ENCODE data around the gene HBE1. TPM values are rescaled to one million over a fixed set of nuclear protein-coding genes. Genes with fewer than 3 reads are reported as not detected.
"Not testable (repeated sequence)": the region's sequence is repeated elsewhere in the genome, so short reads cannot be mapped to it uniquely, and the experiment has no call there.

The HBE1 gene
- total RNA-seq, 1 donor from 2014 or later: not detected

GRCh38 chr11:5297721-5298323, 28.1 kb upstream of the HBE1 start:
- Mint-ChIP-seq H3K36me3 (ENCODE audit: unreplicated experiment) (no peaks in the 10 kb centered on the region), H3K4me3 (ENCODE audit: unreplicated experiment) (no peak overlapping the region), H3K4me1 (ENCODE audit: low read depth, unreplicated experiment) (no peaks in the 10 kb centered on the region), H3K9me3 (ENCODE audit: unreplicated experiment) (peaks cover 1% of the 10 kb centered on the region), H3K27ac (ENCODE audit: unreplicated experiment) (no peak overlapping the region), H3K27me3 (ENCODE audit: unreplicated experiment) (peaks cover 2% of the 10 kb centered on the region)
- no peak for DNase-seq
- TF ChIP-seq, protein P1, sequence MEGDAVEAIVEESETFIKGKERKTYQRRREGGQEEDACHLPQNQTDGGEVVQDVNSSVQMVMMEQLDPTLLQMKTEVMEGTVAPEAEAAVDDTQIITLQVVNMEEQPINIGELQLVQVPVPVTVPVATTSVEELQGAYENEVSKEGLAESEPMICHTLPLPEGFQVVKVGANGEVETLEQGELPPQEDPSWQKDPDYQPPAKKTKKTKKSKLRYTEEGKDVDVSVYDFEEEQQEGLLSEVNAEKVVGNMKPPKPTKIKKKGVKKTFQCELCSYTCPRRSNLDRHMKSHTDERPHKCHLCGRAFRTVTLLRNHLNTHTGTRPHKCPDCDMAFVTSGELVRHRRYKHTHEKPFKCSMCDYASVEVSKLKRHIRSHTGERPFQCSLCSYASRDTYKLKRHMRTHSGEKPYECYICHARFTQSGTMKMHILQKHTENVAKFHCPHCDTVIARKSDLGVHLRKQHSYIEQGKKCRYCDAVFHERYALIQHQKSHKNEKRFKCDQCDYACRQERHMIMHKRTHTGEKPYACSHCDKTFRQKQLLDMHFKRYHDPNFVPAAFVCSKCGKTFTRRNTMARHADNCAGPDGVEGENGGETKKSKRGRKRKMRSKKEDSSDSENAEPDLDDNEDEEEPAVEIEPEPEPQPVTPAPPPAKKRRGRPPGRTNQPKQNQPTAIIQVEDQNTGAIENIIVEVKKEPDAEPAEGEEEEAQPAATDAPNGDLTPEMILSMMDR (IDR thresholded peaks at IDR 0.05; ENCODE audit: partially characterized antibody, unreplicated experiment): no peak

GRCh38 chr11:5294342-5294995, 24.7 kb upstream of the HBE1 start:
- H3K27me3 Mint-ChIP-seq (ENCODE audit: unreplicated experiment); H3K36me3 Mint-ChIP-seq (ENCODE audit: unreplicated experiment); H3K4me1 Mint-ChIP-seq (ENCODE audit: low read depth, unreplicated experiment); H3K9me3 Mint-ChIP-seq (ENCODE audit: unreplicated experiment); DNase-seq; H3K4me3 Mint-ChIP-seq (ENCODE audit: unreplicated experiment); H3K27ac Mint-ChIP-seq (ENCODE audit: unreplicated experiment): not testable (repeated sequence)

GRCh38 chr11:5293028-5293427, 23.3 kb upstream of the HBE1 start:
- no peaks in the 10 kb centered on the region for H3K36me3 Mint-ChIP-seq (ENCODE audit: unreplicated experiment)
- H3K9me3 Mint-ChIP-seq (ENCODE audit: unreplicated experiment): peaks cover 1% of the 10 kb centered on the region
- no peak for DNase-seq
- no peak overlapping the region for H3K27ac Mint-ChIP-seq (ENCODE audit: unreplicated experiment)
- TF ChIP-seq, protein P1 (IDR thresholded peaks at IDR 0.05; ENCODE audit: partially characterized antibody, unreplicated experiment): no peak
- no peaks in the 10 kb centered on the region for H3K4me1 Mint-ChIP-seq (ENCODE audit: low read depth, unreplicated experiment)
- H3K4me3 Mint-ChIP-seq (ENCODE audit: unreplicated experiment): no peak overlapping the region
- peaks cover 2% of the 10 kb centered on the region for H3K27me3 Mint-ChIP-seq (ENCODE audit: unreplicated experiment)

GRCh38 chr11:5291207-5291838, 21.6 kb upstream of the HBE1 start:
- Mint-ChIP-seq H3K36me3 (ENCODE audit: unreplicated experiment) (no peaks in the 10 kb centered on the region), H3K9me3 (ENCODE audit: unreplicated experiment) (peaks cover 1% of the 10 kb centered on the region), H3K27ac (ENCODE audit: unreplicated experiment) (no peak overlapping the region), H3K27me3 (ENCODE audit: unreplicated experiment) (peaks cover 2% of the 10 kb centered on the region), H3K4me3 (ENCODE audit: unreplicated experiment) (no peak overlapping the region), H3K4me1 (ENCODE audit: low read depth, unreplicated experiment) (no peaks in the 10 kb centered on the region)
- no peak for DNase-seq
- TF ChIP-seq, protein P1 (IDR thresholded peaks at IDR 0.05; ENCODE audit: partially characterized antibody, unreplicated experiment): peak; percentile 53

- no peak for DNase-seq
- H3K4me1 Mint-ChIP-seq (ENCODE audit: low read depth, unreplicated experiment): no peaks in the 10 kb centered on the region
- H3K4me3 Mint-ChIP-seq (ENCODE audit: unreplicated experiment): no peak overlapping the region
- no peaks in the 10 kb centered on the region for H3K36me3 Mint-ChIP-seq (ENCODE audit: unreplicated experiment)
- peaks cover 1% of the 10 kb centered on the region for H3K9me3 Mint-ChIP-seq (ENCODE audit: unreplicated experiment)
- H3K27ac Mint-ChIP-seq (ENCODE audit: unreplicated experiment): no peak overlapping the region
- peaks cover 2% of the 10 kb centered on the region for H3K27me3 Mint-ChIP-seq (ENCODE audit: unreplicated experiment)
- TF ChIP-seq, protein P1 (IDR thresholded peaks at IDR 0.05; ENCODE audit: partially characterized antibody, unreplicated experiment): no peak
Observed at GRCh38 chr11:5290106-5290505, 20.4 kb upstream of the HBE1 start.
